BE2C (cell line): Measurements from ENCODE around the gene SH3GL1.

Source experiments
- DNase-seq: peaks from one replicate; pipeline ENCODE4 v3.0.0-alpha.2; 2020
- H3K27me3 ChIP-seq: fragments of 250-450 bp; sonication (Bioruptor Pico); 2 replicates; pipeline ENCODE4 v1.5.1; 2020; ENCODE audit warnings: mild to moderate bottlenecking
- H3K36me3 ChIP-seq: fragments of 250-450 bp; sonication (Bioruptor Pico); 2 replicates; pipeline ENCODE4 v1.5.1; 2020; ENCODE audit warnings: mild to moderate bottlenecking
- H3K4me1 ChIP-seq: fragments of 250-450 bp; sonication (Bioruptor Pico); 2 replicates; pipeline ENCODE4 v1.5.1; 2020
- H3K4me3 ChIP-seq: 2 replicates; pipeline ENCODE4 v1.5.1; 2011; ENCODE audit warnings: low read depth, low read length
- H3K9me3 ChIP-seq: fragments of 250-450 bp; sonication (Bioruptor Pico); 2 replicates; pipeline ENCODE4 v1.5.1; 2020
- TF ChIP-seq, protein P1 (sequence below): IDR thresholded peaks from 2 replicates; pipeline ENCODE4 v1.5.1; 2012; ENCODE audit warnings: mild to moderate bottlenecking, low read depth, low read length

SH3GL1 gene

DNA sequence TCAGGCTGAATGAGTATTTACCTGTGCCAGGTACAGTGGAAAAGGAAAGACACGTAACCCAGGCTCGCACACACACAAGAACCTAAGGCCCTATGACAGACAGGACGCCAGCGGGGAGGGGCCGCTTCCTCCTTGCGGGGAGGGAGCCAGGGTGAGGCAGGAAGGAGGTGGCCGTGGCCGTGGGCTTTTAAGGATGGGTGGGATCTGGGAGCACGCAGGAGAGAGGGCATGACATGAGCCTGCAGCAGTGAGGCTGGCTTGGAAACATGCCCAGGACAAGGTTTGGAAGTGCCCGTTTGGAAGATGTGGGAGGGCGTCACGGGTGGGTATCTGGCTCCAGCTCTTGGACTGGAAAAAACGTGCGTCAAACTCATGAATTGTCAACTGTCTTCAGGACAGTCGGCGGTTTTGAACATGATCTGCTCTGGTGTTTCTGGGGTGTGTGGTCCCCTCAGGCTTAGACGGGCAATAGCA, 20.1 kb downstream of the SH3GL1 start:
- H3K4me3 ChIP-seq: no peak overlapping the region
- no peak for DNase-seq
- H3K27me3 ChIP-seq: no peaks in the 10 kb centered on the region
- H3K4me1 ChIP-seq: peaks cover 14% of the 10 kb centered on the region
- peaks cover 8% of the 10 kb centered on the region for H3K36me3 ChIP-seq
- no peaks in the 10 kb centered on the region for H3K9me3 ChIP-seq
- TF ChIP-seq, protein P1, sequence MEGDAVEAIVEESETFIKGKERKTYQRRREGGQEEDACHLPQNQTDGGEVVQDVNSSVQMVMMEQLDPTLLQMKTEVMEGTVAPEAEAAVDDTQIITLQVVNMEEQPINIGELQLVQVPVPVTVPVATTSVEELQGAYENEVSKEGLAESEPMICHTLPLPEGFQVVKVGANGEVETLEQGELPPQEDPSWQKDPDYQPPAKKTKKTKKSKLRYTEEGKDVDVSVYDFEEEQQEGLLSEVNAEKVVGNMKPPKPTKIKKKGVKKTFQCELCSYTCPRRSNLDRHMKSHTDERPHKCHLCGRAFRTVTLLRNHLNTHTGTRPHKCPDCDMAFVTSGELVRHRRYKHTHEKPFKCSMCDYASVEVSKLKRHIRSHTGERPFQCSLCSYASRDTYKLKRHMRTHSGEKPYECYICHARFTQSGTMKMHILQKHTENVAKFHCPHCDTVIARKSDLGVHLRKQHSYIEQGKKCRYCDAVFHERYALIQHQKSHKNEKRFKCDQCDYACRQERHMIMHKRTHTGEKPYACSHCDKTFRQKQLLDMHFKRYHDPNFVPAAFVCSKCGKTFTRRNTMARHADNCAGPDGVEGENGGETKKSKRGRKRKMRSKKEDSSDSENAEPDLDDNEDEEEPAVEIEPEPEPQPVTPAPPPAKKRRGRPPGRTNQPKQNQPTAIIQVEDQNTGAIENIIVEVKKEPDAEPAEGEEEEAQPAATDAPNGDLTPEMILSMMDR: no peak

DNA sequence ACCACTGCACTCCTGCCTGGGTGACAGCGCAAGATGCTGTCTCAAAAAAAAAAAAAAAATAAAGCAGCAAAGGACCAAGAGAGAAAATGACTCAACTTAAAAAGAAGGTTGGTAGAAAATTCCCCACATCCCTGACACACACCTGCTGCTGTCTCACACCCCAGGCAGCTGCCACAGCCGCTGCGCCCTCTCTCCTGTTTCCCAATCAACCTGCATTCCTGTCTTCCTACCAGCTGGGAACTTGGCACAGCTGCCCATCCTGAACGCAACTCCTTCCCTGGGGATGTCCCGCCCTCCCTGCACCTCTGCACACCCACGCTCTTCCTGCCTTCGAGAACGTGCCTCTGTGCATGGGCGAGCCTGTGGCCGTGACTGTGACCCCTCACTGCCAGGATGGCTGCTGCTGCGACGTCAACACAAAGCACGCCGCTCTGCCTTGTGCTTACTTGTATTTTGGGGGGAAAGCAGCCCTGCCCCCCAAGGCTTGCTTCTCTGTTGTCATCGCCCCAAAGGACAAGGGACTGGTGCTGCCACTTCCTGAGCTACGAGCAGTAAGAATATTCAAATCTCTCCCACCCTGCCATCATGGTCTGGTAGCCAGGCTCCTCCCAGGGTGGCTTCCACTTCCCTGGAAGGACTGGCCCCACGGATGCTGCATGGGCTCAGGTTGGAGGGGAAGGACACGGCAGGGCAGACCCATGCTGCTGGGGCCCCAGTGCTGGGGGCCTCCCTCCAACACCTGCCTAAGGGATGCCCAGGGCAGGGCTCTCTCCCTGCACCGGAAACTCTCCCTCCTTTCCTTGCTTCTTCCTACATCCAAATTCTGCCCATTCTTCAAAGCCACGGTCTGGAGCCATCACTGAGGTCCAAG, 20.7 kb downstream of the SH3GL1 start:
- TF ChIP-seq, protein P1: no peak
- Histone ChIP-seq H3K27me3 (no peaks in the 10 kb centered on the region), H3K4me1 (peaks cover 21% of the 10 kb centered on the region), H3K36me3 (peaks cover 8% of the 10 kb centered on the region), H3K4me3 (no peak overlapping the region), H3K9me3 (no peaks in the 10 kb centered on the region)
- DNase-seq: no peak

DNA sequence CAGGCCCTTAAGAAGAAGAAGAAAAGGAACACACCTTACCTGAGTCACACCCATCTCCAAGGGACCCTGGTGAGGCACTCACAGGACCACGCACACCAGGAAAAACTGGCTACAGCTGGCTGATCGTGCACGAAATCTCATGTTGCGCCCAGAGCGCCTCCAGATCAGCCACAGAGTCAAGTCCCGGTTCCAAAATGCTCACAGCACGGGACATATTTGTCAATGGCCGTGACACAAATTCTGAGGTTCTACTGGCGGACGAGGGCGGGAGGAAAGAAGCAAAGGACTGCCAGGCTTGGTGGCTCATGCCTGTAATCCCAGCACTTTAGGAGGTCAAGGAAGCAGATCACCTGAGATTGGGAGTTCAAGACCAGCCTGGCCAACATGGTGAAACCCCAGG, 21.5 kb downstream of the SH3GL1 start:
- H3K4me1 ChIP-seq: peaks cover 28% of the 10 kb centered on the region
- peaks cover 6% of the 10 kb centered on the region for H3K36me3 ChIP-seq
- no peaks in the 10 kb centered on the region for H3K27me3 ChIP-seq
- H3K4me3 ChIP-seq: no peak overlapping the region
- no peak for DNase-seq
- TF ChIP-seq, protein P1: no peak
- H3K9me3 ChIP-seq: no peaks in the 10 kb centered on the region

DNA sequence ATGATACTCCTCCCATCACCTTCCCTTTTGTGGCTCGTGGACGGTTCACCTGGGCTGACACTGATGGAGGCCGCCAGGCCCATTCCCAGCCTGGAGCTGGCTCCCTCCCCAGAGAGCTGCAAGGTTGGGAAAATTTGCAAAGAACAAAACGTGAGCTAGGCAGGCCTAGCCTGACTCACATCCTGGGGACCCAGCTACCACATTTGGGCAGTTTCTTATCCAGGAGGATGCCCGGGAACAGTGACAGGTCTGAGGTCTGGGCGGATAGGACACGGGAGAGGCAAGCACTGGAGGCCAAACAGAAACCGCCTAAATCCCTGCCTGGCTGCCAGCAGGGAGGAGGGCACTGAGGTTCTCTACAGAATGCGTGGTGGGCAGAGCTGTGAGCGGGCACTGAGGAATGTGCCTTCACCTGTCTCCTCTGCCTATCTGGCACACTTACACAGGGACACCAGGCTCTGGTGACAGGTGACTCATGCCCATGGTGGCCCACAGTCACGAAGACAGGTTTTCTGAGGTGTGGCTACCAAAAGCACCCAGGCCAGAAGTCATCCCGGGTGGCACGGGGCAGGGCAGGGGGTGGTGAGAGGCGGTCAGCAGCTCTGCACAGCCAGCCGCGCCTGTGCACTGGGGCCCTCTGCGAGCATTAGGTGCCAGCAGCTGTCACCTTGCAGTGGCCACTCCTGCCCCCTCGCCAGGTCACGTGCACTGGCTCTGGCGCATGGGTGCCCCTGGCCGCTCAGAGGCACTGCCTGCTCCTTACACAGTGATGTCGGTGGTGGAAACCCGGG, 23.2 kb downstream of the SH3GL1 start:
- Histone ChIP-seq H3K36me3 (no peaks in the 10 kb centered on the region), H3K27me3 (no peaks in the 10 kb centered on the region), H3K9me3 (no peaks in the 10 kb centered on the region), H3K4me1 (peaks cover 33% of the 10 kb centered on the region), H3K4me3 (no peak overlapping the region)
- TF ChIP-seq, protein P1: no peak
- DNase-seq: no peak

DNA sequence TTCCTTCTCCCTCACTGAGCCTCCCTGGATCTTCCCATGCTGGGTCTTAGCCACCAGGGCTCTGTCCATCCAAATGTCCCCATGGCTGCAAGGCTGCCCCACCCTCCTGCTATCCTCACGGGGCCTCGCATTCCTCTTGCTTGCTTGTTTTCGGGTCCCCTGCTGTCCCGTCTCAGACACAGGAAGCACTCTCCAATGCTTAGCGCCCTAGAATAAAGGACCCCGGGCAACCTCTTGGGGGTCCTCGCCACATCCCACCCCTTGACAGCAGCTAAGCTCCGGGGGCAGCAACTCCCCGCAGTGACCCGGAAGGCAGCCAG, 23.7 kb downstream of the SH3GL1 start:
- DNase-seq: no peak
- TF ChIP-seq, protein P1: no peak
- Histone ChIP-seq H3K4me3 (no peak overlapping the region), H3K9me3 (no peaks in the 10 kb centered on the region), H3K27me3 (no peaks in the 10 kb centered on the region), H3K36me3 (no peaks in the 10 kb centered on the region; the same call in 1 of the 2 replicates), H3K4me1 (peaks cover 33% of the 10 kb centered on the region)
